D341Med (cell line): ENCODE results near the gene IL17REL.

ENCODE experiments used
- DNase-seq: peaks from one replicate; pipeline ENCODE4 v3.0.0; 2012; ENCODE audit warnings: low spot score

IL17REL gene

DNA sequence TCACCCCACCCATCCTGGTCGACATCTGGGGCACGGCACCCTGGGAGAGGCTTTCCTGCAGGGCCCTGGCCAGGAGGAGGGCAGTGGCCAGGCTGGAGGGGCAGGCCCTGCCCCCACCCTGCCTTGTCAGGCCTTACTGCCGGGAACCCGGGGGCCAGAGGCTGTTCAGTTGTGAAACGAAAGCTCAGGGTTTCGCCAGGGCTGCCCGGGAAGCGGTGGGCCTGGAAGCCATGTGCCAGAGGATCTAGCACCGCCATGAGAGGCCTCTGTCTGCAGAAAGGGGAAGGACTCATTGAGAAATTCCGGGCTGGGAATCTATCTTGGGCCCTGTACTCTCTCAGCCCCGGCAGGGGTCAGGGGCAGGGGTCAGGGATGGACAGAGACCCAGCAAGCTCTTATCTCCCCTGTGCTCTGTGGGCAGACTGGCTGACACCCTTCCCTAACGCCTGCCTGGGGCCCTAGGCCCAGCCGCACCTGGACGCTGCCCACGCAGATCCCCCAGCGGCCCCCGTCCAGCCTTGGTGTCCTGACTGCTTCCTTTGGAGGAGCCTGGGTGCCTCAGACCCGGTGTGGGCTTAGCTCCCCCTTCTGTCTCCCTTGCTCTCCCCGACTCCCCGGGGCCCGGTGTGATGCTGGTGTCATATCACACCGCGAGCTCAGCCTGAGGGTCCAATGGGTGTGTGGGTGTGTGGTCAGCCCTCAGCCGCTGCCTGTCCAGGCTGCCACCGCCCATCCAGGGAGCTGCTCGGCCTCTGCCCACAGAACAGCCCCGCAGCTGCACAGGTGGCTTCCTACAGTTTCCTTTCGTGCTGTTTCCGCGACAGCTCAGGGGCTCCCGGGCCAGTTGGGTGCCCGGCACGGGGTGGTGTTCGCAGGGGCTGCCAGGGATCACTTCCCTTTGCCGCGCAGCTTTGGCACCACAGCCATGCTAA, 45.5 kb downstream of the IL17REL start:
- DNase-seq, result no peak

DNA sequence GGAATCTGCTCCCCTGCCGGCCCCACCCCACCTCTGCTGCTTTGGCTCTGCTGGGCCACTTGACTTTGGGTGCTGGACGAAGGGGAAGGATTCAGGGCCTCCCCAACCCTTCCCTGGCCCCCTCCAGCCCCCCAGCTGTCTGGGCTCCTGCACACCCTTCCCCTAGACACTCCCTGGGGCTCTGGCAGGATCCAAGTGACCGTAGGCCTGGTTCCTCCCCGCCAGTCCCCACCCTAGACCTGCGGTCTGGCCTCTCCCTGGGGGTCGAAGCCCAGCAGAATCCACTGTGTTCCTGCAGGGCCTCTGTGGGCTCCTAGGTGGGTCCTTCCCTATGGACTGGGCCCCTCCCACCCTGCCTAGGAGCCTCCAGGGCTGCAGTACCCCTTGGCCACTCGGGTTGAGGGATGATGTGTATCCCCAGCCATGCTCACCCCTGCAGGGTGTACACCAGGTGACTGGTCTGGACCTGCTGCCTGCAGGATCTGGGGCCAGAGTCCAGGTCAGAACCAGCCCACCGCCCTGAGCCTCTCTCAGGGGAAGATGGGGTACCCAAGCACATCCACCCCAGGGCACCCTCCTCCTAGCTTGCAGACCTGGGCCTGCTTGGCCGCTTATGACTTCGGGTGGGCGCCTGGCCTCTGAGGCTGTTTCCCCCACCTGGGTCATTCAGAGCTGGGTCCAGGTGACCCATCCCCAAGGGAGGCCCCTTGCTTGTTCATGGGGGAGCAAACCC, 46.4 kb downstream of the IL17REL start:
- no peak for DNase-seq

DNA sequence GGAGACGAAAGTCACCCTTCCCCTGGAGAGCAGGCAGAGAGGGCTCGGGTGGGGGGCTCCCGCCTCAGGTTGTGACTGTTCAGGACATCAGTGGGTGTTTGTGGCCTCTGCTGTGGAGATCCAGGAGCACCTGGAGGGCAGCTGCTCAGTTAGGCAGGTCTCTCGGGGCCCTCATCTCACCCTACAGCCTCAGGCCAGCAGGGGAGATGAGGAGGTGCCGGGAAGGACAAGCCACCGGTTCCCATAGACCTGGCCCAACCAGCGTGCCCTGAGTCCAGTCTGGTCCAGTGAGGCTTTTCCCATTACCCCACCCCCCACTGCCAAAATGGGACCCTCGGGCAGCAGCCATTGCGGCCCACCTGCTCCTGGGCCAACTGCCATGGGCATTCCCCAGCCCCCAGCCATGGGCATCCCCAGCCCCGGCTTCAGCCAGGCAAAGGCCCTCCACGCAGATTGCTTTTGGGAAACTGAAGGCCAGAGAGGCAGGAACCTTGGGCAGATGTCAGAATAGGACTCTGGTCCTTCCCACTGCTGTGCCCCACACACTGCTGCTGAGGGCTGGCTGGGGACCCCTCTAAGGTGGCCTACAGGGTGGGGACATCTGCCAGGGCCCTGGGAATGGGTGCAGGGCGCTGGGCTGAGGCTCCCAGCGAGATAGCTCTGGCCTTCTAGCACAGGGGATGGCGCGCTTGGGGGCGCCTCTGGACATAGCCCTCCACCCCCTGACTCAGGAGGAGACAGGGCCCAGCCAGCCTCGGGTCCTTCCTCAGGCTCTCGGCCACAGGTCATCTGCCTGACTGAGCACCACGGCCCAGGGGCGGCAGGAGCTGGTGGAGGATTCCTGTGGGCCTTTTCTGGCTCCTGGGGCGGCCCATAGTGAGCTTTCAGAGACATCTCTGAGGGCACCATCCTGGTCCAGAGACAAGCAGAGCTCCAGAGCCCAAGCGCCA, 47.2 kb downstream of the IL17REL start:
- no peak for DNase-seq

DNA sequence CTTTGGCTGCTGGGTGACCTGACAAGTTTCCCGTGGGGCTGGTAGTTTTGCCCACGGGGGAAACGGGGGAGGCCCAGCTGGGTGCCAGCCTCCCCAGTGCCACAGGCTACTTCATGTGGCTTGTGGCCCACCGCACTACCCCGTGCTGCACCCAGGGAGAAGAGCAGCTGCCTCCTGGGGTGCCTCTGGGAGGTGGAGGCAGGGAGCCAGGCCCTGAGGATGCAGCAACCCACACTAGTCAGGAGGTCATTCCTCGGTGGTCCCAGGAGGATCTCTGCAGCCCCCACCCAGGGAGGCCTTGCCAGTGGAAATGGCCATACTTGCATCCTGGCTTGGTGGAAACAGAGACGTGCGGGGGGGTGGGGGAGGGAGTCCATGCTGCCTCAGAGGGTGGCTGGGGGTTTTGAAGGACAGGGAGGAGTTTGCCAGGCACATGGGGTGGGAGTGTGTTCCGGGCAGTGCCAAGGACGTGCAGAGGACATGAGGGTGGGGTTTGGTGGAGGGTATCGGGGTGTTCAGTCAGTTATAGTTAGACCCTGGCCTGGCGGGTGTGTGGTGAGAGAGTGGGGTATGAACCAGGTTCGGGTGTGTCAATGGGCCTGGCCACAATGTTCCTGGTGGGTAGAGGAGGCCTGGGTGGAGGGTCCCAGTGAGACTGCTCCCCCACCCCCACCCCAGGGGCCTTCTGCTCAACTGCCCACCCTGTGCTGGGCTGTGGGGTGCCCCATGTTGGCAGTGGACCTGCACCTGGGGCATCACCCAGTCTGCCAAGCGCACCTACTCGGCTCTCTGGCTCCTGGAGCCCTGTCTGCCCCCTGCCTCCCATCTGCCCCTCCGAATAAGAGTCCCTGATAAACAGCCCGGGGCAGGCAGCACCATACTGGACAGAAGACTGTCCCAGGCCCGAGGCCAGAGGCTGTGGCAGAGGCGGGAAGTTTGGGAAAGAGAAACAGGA, 48.2 kb downstream of the IL17REL start:
- no peak for DNase-seq

DNA sequence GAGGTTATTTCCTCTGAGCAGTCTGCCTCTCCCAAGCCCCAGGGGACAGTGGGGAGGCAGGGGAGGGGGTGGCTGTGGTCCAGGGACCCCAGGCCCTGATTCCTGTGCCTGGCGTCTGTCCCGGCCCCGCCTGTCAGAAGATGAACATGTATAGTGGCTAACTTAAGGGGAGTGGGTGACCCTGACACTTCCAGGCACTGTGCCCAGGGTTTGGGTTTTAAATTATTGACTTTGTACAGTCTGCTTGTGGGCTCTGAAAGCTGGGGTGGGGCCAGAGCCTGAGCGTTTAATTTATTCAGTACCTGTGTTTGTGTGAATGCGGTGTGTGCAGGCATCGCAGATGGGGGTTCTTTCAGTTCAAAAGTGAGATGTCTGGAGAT, 48.9 kb downstream of the IL17REL start:
- DNase-seq, result no peak

DNA sequence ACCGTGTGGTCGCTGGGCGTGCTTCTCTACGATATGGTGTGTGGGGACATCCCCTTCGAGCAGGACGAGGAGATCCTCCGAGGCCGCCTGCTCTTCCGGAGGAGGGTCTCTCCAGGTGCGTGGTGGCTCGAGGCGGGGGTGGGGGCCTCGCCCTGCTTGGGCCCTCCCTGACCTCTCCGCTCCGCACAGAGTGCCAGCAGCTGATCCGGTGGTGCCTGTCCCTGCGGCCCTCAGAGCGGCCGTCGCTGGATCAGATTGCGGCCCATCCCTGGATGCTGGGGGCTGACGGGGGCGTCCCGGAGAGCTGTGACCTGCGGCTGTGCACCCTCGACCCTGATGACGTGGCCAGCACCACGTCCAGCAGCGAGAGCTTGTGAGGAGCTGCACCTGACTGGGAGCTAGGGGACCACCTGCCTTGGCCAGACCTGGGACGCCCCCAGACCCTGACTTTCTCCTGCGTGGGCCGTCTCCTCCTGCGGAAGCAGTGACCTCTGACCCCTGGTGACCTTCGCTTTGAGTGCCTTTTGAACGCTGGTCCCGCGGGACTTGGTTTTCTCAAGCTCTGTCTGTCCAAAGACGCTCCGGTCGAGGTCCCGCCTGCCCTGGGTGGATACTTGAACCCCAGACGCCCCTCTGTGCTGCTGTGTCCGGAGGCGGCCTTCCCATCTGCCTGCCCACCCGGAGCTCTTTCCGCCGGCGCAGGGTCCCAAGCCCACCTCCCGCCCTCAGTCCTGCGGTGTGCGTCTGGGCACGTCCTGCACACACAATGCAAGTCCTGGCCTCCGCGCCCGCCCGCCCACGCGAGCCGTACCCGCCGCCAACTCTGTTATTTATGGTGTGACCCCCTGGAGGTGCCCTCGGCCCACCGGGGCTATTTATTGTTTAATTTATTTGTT, 49.6 kb downstream of the IL17REL start:
- DNase-seq, result no peak

DNA sequence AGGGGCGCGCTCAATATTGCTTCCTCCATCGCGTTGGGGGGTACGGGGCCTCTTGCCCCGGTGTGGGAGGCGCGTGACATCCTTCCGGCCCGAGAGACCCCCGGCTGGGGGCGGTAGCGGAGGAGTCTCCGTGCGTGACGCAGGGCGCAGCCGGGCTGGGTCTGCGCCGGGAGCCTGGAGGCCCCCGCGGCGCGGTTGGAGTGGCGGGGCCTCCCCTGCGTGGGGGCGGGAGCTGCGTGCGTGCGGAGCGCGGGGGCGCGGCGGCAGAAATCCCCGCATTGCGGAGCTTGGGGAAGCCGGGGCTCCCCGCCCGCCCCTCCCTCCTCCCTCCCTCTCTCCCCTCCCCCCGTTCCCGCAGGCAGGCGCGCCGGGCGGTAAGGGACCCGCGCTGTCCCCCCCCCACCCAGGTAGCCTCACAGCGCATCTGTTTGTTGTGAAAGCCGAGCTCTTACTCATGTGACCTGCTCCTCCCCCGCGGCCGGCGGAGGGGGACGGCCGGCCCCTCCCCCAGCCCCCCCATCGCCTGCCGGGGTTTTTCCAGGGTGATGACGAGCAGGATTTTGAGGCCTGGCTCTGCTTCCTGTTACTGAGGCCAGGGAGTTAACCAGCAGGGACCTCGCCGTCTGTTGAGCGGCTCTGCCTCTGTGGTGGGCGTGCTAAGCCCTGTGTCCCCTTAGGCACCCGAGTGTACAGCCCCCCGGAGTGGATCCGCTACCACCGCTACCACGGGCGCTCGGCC, 50.4 kb downstream of the IL17REL start:
- DNase-seq, result peak; percentile 88

DNA sequence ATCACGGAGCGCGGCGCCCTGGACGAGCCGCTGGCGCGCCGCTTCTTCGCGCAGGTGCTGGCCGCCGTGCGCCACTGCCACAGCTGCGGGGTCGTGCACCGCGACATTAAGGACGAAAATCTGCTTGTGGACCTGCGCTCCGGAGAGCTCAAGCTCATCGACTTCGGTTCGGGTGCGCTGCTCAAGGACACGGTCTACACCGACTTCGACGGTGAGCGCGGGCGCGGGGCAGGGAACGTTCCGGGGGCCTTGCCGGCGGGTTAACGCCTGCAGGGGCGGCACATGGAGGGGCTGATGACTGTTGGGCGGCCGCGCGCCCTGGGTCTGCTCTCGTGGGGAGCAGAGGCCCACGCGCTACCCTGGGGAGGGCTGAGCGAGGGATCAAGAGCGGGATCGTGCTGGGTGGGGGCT, 51.0 kb downstream of the IL17REL start:
- no peak for DNase-seq

DNA sequence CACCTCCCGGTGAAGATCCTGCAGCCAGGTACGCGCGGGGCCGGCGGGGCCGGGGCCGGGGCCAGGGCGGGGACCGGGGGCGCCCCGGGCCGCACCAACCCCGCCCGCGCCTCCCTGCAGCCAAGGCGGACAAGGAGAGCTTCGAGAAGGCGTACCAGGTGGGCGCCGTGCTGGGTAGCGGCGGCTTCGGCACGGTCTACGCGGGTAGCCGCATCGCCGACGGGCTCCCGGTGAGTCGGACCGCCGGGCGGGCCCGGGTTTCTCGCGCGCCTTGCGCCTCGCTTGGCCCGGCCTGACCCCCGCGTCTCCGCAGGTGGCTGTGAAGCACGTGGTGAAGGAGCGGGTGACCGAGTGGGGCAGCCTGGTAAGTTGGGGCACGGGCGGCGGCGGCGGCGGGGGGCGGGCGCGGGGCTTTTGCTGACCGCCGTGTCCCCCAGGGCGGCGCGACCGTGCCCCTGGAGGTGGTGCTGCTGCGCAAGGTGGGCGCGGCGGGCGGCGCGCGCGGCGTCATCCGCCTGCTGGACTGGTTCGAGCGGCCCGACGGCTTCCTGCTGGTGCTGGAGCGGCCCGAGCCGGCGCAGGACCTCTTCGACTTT, 51.5 kb downstream of the IL17REL start:
- no peak for DNase-seq

DNA sequence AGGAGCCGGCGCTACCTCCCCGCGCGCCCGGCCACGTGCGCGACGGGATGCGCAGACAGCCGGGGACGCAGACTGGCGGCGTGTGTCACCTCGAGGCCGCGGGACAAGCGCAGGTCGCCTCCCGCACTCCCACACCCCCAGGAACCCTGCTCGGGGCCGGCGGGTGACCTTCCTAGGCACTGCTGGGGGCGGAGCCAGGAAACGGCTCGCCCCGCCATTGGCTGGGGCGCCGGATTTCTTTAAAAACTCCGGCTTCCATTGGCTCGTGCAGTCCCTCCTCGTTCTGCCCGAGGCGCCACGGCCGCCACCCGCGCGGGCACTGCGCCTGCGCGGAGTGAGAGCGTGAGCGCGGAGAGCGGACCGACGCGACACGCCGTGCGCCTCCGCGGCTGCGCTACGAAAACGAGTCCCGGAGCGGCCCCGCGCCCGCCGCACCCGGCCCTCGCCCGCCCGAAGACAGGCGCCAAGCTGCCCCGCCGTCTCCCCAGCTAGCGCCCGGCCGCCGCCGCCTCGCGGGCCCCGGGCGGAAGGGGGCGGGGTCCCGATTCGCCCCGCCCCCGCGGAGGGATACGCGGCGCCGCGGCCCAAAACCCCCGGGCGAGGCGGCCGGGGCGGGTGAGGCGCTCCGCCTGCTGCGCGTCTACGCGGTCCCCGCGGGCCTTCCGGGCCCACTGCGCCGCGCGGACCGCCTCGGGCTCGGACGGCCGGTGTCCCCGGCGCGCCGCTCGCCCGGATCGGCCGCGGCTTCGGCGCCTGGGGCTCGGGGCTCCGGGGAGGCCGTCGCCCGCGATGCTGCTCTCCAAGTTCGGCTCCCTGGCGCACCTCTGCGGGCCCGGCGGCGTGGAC, 52.2 kb downstream of the IL17REL start, which contains the start of gene PIM3:
Gene PIM3, plus strand, starts transcription at position 614 of the 846 bp plus-strand sequence. Its CDS starts 176 bp downstream, at position 790.
- peak; percentile 98 for DNase-seq

DNA sequence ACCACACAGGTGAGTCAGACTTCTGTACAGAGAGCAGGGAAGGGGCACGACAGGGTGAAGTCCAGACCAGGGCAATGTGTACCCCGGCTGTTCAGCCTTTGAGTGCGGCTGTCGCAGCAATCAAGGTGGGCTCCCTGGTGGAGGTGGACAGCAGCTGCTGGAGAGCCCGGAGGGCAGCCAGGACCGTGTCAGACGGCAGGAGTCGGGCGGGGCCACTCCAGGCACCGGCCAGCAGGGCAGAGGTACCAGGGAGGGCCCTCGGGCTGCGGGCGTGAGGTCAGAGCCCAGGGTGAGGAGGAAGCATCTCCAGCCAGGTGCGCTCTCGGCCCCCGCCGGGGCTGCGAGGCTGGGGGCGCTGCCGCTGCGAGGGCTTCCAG, 52.8 kb downstream of the IL17REL start:
- no peak for DNase-seq

DNA sequence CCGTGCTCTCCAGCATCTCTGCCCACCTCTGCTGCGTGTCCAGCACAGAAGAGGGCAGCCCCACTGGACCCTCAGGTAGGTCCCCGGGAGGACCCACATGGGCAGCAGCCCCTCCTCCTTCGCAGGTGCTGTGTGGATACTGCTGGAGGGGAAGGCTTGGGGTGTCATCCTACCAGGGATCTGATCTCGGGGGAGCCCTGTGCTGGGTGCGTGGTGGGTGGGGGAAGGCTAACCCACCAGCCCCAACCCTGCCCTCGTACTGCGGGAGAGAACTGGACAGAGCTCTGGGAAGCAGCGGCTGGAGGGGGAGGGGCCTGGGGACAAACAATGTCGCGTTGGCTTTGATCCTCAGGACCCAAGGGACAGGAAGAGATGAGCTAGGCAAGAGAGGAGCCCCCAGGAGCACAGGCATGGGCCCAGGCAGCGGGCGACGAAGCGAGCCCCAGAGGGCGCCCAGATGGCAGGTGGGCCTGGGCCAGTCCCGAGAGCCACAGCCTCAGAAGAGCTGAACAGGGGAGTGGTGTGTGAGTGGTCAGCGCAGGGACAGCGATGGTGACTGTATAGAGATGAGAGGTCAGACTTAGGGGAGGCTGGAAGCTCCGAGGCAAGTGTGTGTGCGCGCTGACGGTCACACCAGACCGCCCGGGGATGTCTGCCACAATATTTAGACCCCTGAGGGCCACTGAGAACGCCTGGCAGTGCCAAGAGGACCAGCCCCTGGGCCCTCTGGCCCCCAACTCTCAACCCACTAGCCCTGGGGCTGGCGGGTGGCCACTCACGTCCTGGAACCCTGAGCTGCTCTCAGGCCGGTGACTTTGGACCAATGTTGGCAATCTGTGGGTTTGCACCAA, 53.4 kb downstream of the IL17REL start:
- DNase-seq, result no peak

DNA sequence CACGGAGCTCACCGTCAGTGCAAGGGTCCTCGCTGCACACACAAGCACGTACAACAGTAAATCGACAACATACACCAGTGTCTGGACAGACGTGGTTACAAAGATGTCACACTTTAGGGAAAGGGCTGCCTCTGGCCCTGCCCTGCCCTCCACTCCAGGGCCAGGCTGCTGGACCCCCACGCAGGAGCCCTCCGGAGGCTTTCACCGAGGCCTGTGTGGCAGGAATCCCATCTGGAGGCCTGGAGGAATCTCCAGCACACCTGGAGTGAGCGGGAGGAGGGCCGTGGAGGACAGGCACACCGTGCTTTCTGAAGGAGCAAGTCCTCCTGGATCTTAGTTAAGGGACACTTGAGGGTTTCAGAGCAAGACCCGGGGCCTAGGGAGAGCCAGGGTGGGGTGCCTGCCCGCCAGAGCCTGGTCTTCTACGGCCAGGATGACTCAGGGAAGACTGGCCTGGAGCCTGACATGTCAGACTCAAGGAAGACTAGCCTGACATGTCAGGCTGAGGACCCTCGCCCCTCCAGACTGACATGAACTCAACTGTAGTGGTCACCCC, 54.1 kb downstream of the IL17REL start:
- no peak for DNase-seq

DNA sequence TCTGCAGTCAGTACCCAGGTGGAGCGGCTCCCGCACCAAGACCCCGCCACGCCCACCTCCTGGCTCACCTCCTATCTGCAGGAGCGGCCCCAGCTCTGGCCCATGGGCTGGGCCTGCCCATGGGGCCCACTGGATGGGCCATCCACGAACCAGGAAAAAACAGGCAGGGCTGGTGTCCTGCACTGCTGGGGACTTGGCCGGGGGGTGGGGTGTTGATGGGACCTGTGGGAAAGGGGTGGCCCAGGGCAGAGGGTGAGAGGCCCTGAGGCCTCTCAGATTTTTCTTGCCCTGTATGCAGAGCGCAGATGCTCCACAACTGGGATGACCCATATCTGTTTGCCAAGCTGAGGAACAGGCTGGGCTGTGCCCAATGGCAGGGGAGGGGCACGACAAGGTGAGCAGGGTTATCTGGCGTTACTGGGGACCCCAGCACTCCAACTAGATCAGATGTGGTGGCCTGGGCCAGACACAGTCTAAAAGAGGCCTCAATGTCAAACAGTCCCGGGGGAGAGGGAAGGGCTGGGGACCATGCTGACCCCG, 54.7 kb downstream of the IL17REL start:
- DNase-seq, result no peak

DNA sequence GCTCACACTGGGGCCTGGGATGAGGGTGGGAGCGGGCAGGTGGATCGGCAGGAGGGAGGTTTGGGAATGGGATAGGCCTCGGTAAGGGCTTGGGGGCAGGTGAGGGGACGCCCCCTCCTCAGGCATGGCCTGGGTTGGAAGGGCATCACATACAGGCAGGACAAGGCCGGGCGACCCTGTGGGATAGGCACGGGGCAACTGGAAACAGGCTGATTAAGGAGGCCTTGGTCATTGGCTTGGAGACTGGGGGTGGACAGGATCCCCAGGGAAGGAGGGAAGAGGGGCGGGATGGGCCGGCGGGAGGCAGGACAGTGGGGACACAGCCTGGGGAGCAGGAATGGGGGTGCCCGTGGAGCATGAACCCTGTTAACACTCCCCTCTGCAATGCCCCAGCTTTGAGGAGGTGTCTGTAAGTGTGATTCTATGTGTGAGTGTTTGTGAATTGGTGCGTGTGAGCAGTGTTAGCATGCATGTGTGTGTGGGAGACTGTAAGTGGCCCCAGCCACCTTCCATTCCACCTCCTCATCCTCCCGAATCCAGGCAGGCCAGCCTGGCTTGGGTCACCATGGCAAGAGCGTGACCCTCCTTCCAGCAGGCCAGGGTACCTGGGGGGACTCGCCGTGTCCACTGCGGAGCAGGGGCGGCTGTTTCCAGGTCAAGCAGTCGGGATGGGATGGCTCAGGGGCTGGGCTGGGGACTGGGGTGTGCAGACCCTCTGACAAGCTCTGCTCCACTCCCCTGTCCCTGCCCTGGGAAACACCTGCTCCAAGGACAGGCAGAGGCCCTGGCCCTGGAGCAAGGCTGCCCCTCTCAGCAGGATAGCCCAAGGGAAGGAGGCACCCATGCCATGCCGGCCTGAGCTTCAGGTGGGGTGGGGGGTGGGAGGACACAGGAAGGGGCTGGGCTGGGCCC, 55.4 kb downstream of the IL17REL start:
- no peak for DNase-seq
